MV-4-11 (cell line): ENCODE results near the gene SOX8.
"Not testable (repeated sequence)": the region's sequence is repeated elsewhere in the genome, so short reads cannot be mapped to it uniquely, and the experiment has no call there.

Experiments
- DNase-seq: peaks from one replicate; lab custom pipeline; 2025; lab: John Stamatoyannopoulos, UW

The SOX8 gene

GRCh38 chr16:981695-982144 is at the start of gene SOX8:
TSS of gene SOX8 (plus strand) at chr16:981770. CDS start at chr16:981923, 153 bp downstream.
- DNase-seq, result no peak

- DNase-seq, result no peak
These were observed 48.7 kb upstream of the SOX8 start for GRCh38 chr16:932831-933330.

- no peak for DNase-seq
These were observed 48.0 kb upstream of the SOX8 start for GRCh38 chr16:933581-933980.

- DNase-seq, result no peak
These were observed 47.4 kb upstream of the SOX8 start for GRCh38 chr16:934178-934577.

- DNase-seq, result no peak
These were observed 45.9 kb upstream of the SOX8 start for GRCh38 chr16:935684-936083.

GRCh38 chr16:937311-937710 is 44.3 kb upstream of the SOX8 start:
- DNase-seq, result no peak

GRCh38 chr16:937723-938122 is 43.8 kb upstream of the SOX8 start:
- no peak for DNase-seq

- DNase-seq, result no peak
These were observed 43.4 kb upstream of the SOX8 start for GRCh38 chr16:938136-938535.

- DNase-seq, result no peak
These were observed 42.8 kb upstream of the SOX8 start for GRCh38 chr16:938752-939151.

GRCh38 chr16:939311-939710 is 42.3 kb upstream of the SOX8 start:
- DNase-seq, result no peak

GRCh38 chr16:939941-940340 is 41.6 kb upstream of the SOX8 start:
- no peak for DNase-seq

- no peak for DNase-seq
These were observed 39.0 kb upstream of the SOX8 start for GRCh38 chr16:942436-943060.

GRCh38 chr16:943971-944370 is 37.6 kb upstream of the SOX8 start:
- no peak for DNase-seq

GRCh38 chr16:945271-946047 is 36.1 kb upstream of the SOX8 start:
- no peak for DNase-seq

GRCh38 chr16:946048-946395 is 35.5 kb upstream of the SOX8 start:
- DNase-seq, result no peak

- no peak for DNase-seq
These were observed 34.2 kb upstream of the SOX8 start for GRCh38 chr16:947255-947921.

GRCh38 chr16:947922-948303 is 33.7 kb upstream of the SOX8 start:
- DNase-seq, result not testable (repeated sequence)

- DNase-seq, result not testable (repeated sequence)
These were observed 32.8 kb upstream of the SOX8 start for GRCh38 chr16:948767-949166.

- DNase-seq, result not testable (repeated sequence)
These were observed 30.6 kb upstream of the SOX8 start for GRCh38 chr16:950733-951573.

- DNase-seq, result peak; percentile 42
These were observed 29.8 kb upstream of the SOX8 start for GRCh38 chr16:951660-952301.

GRCh38 chr16:952321-952720 is 29.2 kb upstream of the SOX8 start:
- no peak for DNase-seq

GRCh38 chr16:953818-954217 is 27.8 kb upstream of the SOX8 start:
- not testable (repeated sequence) for DNase-seq
